ENCODE results near the gene ATP2B2.

The ATP2B2 gene

DNA sequence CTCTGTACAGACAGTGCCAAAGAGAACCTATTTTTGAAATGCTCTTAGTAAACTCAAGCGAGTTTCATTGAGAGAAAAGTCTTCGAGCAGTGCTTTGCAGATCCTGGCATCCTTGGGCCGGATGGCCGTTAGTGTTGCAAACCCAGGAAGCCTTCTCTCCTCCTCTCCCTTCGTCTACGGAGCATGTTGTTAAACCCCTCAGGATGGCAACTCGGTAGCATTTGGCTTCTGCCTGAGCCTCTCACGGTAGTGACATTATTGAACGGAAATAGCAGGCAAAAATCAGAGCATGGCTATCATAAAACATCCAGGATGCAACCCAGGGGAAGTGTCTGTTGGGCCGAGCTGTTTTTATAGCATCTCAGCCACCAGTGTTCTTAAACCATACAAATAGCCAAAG is 177.8 kb downstream of the ATP2B2 start (continued):
- TF ChIP-seq, protein P1, sequence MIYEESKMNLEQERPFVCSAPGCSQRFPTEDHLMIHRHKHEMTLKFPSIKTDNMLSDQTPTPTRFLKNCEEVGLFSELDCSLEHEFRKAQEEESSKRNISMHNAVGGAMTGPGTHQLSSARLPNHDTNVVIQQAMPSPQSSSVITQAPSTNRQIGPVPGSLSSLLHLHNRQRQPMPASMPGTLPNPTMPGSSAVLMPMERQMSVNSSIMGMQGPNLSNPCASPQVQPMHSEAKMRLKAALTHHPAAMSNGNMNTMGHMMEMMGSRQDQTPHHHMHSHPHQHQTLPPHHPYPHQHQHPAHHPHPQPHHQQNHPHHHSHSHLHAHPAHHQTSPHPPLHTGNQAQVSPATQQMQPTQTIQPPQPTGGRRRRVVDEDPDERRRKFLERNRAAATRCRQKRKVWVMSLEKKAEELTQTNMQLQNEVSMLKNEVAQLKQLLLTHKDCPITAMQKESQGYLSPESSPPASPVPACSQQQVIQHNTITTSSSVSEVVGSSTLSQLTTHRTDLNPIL (CRISPR knock-in tag; IDR thresholded peaks at IDR 0.05; ENCODE audit: low read depth): no peak
- no peak for TF ChIP-seq OSR1 (CRISPR knock-in tag; IDR thresholded peaks at IDR 0.05)
- TF ChIP-seq BACH2 (CRISPR knock-in tag; IDR thresholded peaks at IDR 0.05; ENCODE audit: borderline replicate concordance): no peak
- TF ChIP-seq PPARA (CRISPR knock-in tag; IDR thresholded peaks at IDR 0.05; ENCODE audit: borderline replicate concordance): no peak
- TF ChIP-seq ZNF70 (CRISPR knock-in tag; IDR thresholded peaks at IDR 0.05): no peak
- TF ChIP-seq ZFP3 (CRISPR knock-in tag; IDR thresholded peaks at IDR 0.05): no peak
- no peak for TF ChIP-seq ZFP30 (CRISPR knock-in tag; IDR thresholded peaks at IDR 0.05)
- no peak for TF ChIP-seq RARB (CRISPR knock-in tag; IDR thresholded peaks at IDR 0.05)
- no peak for TF ChIP-seq ZC3H10 (CRISPR knock-in tag; IDR thresholded peaks at IDR 0.05)
- TF ChIP-seq TOX (CRISPR knock-in tag; IDR thresholded peaks at IDR 0.05; ENCODE audit: borderline replicate concordance): no peak
- TF ChIP-seq, protein P2, sequence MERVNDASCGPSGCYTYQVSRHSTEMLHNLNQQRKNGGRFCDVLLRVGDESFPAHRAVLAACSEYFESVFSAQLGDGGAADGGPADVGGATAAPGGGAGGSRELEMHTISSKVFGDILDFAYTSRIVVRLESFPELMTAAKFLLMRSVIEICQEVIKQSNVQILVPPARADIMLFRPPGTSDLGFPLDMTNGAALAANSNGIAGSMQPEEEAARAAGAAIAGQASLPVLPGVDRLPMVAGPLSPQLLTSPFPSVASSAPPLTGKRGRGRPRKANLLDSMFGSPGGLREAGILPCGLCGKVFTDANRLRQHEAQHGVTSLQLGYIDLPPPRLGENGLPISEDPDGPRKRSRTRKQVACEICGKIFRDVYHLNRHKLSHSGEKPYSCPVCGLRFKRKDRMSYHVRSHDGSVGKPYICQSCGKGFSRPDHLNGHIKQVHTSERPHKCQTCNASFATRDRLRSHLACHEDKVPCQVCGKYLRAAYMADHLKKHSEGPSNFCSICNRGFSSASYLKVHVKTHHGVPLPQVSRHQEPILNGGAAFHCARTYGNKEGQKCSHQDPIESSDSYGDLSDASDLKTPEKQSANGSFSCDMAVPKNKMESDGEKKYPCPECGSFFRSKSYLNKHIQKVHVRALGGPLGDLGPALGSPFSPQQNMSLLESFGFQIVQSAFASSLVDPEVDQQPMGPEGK (CRISPR knock-in tag; IDR thresholded peaks at IDR 0.05; ENCODE audit: borderline replicate concordance): no peak
- no peak for TF ChIP-seq CSDC2 (CRISPR knock-in tag; IDR thresholded peaks at IDR 0.05)

GRCh38 chr3:10322352-10322710 is 183.1 kb downstream of the ATP2B2 start:
- ATAC-seq: no peak
- TF ChIP-seq POU6F1 (CRISPR knock-in tag; IDR thresholded peaks at IDR 0.05; ENCODE audit: borderline replicate concordance, low read depth) (no peak), PPARA (CRISPR knock-in tag; IDR thresholded peaks at IDR 0.05; ENCODE audit: borderline replicate concordance) (no peak), RARB (CRISPR knock-in tag; IDR thresholded peaks at IDR 0.05) (no peak), SNAI2 (CRISPR knock-in tag; IDR thresholded peaks at IDR 0.05) (no peak), CSRNP3 (CRISPR knock-in tag; IDR thresholded peaks at IDR 0.05) (no peak), ZC3H10 (CRISPR knock-in tag; IDR thresholded peaks at IDR 0.05) (no peak), TOX (CRISPR knock-in tag; IDR thresholded peaks at IDR 0.05; ENCODE audit: borderline replicate concordance) (no peak), OSR1 (CRISPR knock-in tag; IDR thresholded peaks at IDR 0.05) (no peak), ZNF8 (CRISPR knock-in tag; IDR thresholded peaks at IDR 0.05) (no peak), ZNF565 (CRISPR knock-in tag; conservative IDR thresholded peaks at IDR 0.05; ENCODE audit: low read depth) (no peak), ZNF70 (CRISPR knock-in tag; IDR thresholded peaks at IDR 0.05) (no peak), BACH2 (CRISPR knock-in tag; IDR thresholded peaks at IDR 0.05; ENCODE audit: borderline replicate concordance) (no peak), CSDC2 (CRISPR knock-in tag; IDR thresholded peaks at IDR 0.05) (no peak), ZFP3 (CRISPR knock-in tag; IDR thresholded peaks at IDR 0.05) (no peak)
- TF ChIP-seq, protein P1 (CRISPR knock-in tag; IDR thresholded peaks at IDR 0.05; ENCODE audit: low read depth): no peak
- TF ChIP-seq, protein P2 (CRISPR knock-in tag; IDR thresholded peaks at IDR 0.05; ENCODE audit: borderline replicate concordance): no peak
- TF ChIP-seq, protein P3, sequence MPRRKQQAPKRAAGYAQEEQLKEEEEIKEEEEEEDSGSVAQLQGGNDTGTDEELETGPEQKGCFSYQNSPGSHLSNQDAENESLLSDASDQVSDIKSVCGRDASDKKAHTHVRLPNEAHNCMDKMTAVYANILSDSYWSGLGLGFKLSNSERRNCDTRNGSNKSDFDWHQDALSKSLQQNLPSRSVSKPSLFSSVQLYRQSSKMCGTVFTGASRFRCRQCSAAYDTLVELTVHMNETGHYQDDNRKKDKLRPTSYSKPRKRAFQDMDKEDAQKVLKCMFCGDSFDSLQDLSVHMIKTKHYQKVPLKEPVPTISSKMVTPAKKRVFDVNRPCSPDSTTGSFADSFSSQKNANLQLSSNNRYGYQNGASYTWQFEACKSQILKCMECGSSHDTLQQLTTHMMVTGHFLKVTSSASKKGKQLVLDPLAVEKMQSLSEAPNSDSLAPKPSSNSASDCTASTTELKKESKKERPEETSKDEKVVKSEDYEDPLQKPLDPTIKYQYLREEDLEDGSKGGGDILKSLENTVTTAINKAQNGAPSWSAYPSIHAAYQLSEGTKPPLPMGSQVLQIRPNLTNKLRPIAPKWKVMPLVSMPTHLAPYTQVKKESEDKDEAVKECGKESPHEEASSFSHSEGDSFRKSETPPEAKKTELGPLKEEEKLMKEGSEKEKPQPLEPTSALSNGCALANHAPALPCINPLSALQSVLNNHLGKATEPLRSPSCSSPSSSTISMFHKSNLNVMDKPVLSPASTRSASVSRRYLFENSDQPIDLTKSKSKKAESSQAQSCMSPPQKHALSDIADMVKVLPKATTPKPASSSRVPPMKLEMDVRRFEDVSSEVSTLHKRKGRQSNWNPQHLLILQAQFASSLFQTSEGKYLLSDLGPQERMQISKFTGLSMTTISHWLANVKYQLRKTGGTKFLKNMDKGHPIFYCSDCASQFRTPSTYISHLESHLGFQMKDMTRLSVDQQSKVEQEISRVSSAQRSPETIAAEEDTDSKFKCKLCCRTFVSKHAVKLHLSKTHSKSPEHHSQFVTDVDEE (CRISPR knock-in tag; IDR thresholded peaks at IDR 0.05): no peak

Data from SK-N-SH treated with all-trans-retinoic acid at 6 μM for 48 hours (cell line).